DOHH2 (cell line): ENCODE data around the gene ZC3H7A.

Experiments
- EZH2phosphoT487 ChIP-seq: fragments of 200-600 bp; sonication (generic); IDR thresholded peaks from 2 replicates; pipeline ENCODE4 v1.6.1; 2017; ENCODE audit warnings: borderline replicate concordance, mild to moderate bottlenecking, antibody characterized with exemption, low read length, moderate library complexity, mixed read lengths
- TF ChIP-seq, protein P1 (sequence below): fragments of 200-600 bp; sonication (generic); IDR thresholded peaks from one replicate; pipeline ENCODE4 v1.5.1; 2014; ENCODE audit warnings: antibody characterized with exemption, mild to moderate bottlenecking, low read depth, low read length; ENCODE audit not compliant: poor library complexity, severe bottlenecking

GRCh38 chr16:11843206-11843605 is 46.1 kb upstream of the ZC3H7A start:
- TF ChIP-seq, protein P1, sequence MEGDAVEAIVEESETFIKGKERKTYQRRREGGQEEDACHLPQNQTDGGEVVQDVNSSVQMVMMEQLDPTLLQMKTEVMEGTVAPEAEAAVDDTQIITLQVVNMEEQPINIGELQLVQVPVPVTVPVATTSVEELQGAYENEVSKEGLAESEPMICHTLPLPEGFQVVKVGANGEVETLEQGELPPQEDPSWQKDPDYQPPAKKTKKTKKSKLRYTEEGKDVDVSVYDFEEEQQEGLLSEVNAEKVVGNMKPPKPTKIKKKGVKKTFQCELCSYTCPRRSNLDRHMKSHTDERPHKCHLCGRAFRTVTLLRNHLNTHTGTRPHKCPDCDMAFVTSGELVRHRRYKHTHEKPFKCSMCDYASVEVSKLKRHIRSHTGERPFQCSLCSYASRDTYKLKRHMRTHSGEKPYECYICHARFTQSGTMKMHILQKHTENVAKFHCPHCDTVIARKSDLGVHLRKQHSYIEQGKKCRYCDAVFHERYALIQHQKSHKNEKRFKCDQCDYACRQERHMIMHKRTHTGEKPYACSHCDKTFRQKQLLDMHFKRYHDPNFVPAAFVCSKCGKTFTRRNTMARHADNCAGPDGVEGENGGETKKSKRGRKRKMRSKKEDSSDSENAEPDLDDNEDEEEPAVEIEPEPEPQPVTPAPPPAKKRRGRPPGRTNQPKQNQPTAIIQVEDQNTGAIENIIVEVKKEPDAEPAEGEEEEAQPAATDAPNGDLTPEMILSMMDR, result no peak
- TF ChIP-seq EZH2phosphoT487, result no peak
